PC-9 (cell line): ENCODE data around the gene PCED1B. TPM values are rescaled to one million over a fixed set of nuclear protein-coding genes. Genes with fewer than 3 reads are reported as not detected.

Experiments used
- BruUV-seq: library from RNA; stranded (reverse); fragments of 400-500 nt; replicated peaks from 2 replicates; lab custom pipeline; 2021; lab: Mats Ljungman, UMichigan
- CTCF ChIA-PET: fragments of 300-600 bp; sonication (Branson Sonifier 250); formaldehyde crosslinking; loops from one replicate; lab custom pipeline; 2022; ENCODE audit warnings: antibody characterized with exemption; lab: Charles Lee
- POLR2A ChIA-PET: fragments of 300-600 bp; sonication (Branson Sonifier 250); formaldehyde crosslinking; loops from one replicate; lab custom pipeline; 2022; ENCODE audit warnings: antibody characterized with exemption; ENCODE audit not compliant: unreplicated experiment; lab: Charles Lee
- DNase-seq, 2 experiments: peaks; one replicate each; pipeline versions ENCODE4 v3.0.0 to v3.0.0-alpha.2; 2015 to 2022; ENCODE audit warnings: mixed read lengths in 1 of 2
- H2AFZ ChIP-seq: fragments of 200-600 bp; sonication (generic); 2 replicates; pipeline ENCODE4 v1.8.1; 2017; ENCODE audit warnings: antibody characterized with exemption
- H3F3A ChIP-seq: fragments of 200-600 bp; sonication (generic); 2 replicates; pipeline ENCODE4 v1.8.1; 2017; ENCODE audit warnings: antibody characterized with exemption, mild to moderate bottlenecking, low read depth; ENCODE audit not compliant: insufficient read depth
- H3K27ac ChIP-seq: fragments of 200-600 bp; sonication (generic); 2 replicates; pipeline ENCODE4 v1.6.1; 2016; ENCODE audit warnings: mixed run types
- H3K27me3 ChIP-seq: fragments of 200-600 bp; sonication (generic); 2 replicates; pipeline ENCODE4 v1.6.1; 2016; ENCODE audit warnings: low read depth, mixed run types; ENCODE audit not compliant: insufficient read depth
- H3K36me3 ChIP-seq: fragments of 200-600 bp; sonication (generic); 2 replicates; pipeline ENCODE4 v1.6.1; 2016; ENCODE audit warnings: low read depth, mixed run types
- H3K4me1 ChIP-seq: fragments of 200-600 bp; sonication (generic); replicated peaks from 2 replicates; pipeline ENCODE4 v1.6.1; 2016; ENCODE audit warnings: mixed run types; ENCODE audit not compliant: insufficient read depth
- H3K4me2 ChIP-seq: fragments of 200-600 bp; sonication (generic); 2 replicates; pipeline ENCODE4 v1.6.1; 2017; ENCODE audit warnings: mixed run types
- H3K4me3 ChIP-seq: fragments of 200-600 bp; sonication (generic); 2 replicates; pipeline ENCODE4 v1.6.1; 2016; ENCODE audit warnings: mixed run types
- H3K79me2 ChIP-seq: fragments of 200-600 bp; sonication (generic); 2 replicates; pipeline ENCODE4 v1.6.1; 2017; ENCODE audit warnings: low read depth, mixed run types
- H3K9me2 ChIP-seq: fragments of 200-600 bp; sonication (generic); 2 replicates; pipeline ENCODE4 v1.8.1; 2017; ENCODE audit warnings: mild to moderate bottlenecking; ENCODE audit not compliant: insufficient read depth
- H3K9me3 ChIP-seq: fragments of 200-600 bp; sonication (generic); 2 replicates; pipeline ENCODE4 v1.8.1; 2016; ENCODE audit warnings: low read depth; ENCODE audit not compliant: insufficient read depth
- H4K20me1 ChIP-seq: fragments of 200-600 bp; sonication (generic); 2 replicates; pipeline ENCODE4 v1.8.1; 2017; ENCODE audit not compliant: insufficient read depth
- CTCF ChIP-seq: fragments of 200-600 bp; sonication (generic); conservative IDR thresholded peaks from 2 replicates; pipeline ENCODE4 v1.6.1; 2017; ENCODE audit warnings: mixed run types, antibody characterized with exemption, mild to moderate bottlenecking, moderate library complexity
- EZH2 ChIP-seq: fragments of 200-600 bp; sonication (generic); IDR thresholded peaks from 2 replicates; pipeline ENCODE4 v1.8.0; 2017; ENCODE audit warnings: antibody characterized with exemption, low read depth
- intact Hi-C: fragments of 100-400 bp; cut with micrococcal nuclease; formaldehyde crosslinking; loops from one replicate; pipeline ENCODE4 v1.10.0; 2022; ENCODE audit not compliant: unreplicated experiment
- total RNA-seq: library from RNA; stranded (reverse); gene quantifications from 2 replicates; pipeline ENCODE4 v1.2.3, GENCODE V29; 2021

The PCED1B gene
- total RNA-seq, 1 experiment from 2014 or later, result 11.2 TPM

GRCh38 chr12:47189728-47190127 lies 110.3 kb downstream of the PCED1B start:
- ChIA-PET POLR2A (no interaction called here), CTCF (no interaction called here)
- Histone ChIP-seq H3K4me3 (no peak overlapping the region), H3K9me3 (no peaks in the 10 kb centered on the region), H4K20me1 (no peaks in the 10 kb centered on the region), H3F3A (peaks cover 10% of the 10 kb centered on the region; the same call in 1 of the 2 replicates), H2AFZ (no peak overlapping the region), H3K79me2 (no peaks in the 10 kb centered on the region), H3K27me3 (no peaks in the 10 kb centered on the region), H3K4me2 (no peak overlapping the region), H3K4me1 (peaks cover 45% of the 10 kb centered on the region), H3K36me3 (no peaks in the 10 kb centered on the region), H3K9me2 (no peaks in the 10 kb centered on the region), H3K27ac (no peak overlapping the region)
- DNase-seq, result no peak
- intact Hi-C loops, result loop anchor here (5.0 to 10.0 kb wide), 2 partner anchors 33 to 155 kb away; no protein-coding TSS in a partner anchor
- no TSS peak for BruUV-seq
- no peak for TF ChIP-seq CTCF
- no peak for TF ChIP-seq EZH2

- TF ChIP-seq EZH2 (no peak), CTCF (no peak)
- Histone ChIP-seq H3K4me2 (no peak overlapping the region), H3K27ac (no peak overlapping the region), H3F3A (peaks cover 6% of the 10 kb centered on the region; the same call in 1 of the 2 replicates), H3K27me3 (no peaks in the 10 kb centered on the region), H3K9me2 (no peaks in the 10 kb centered on the region), H3K79me2 (no peaks in the 10 kb centered on the region), H3K4me1 (peaks cover 39% of the 10 kb centered on the region), H3K4me3 (no peak overlapping the region), H2AFZ (no peak overlapping the region), H3K9me3 (no peaks in the 10 kb centered on the region), H3K36me3 (no peaks in the 10 kb centered on the region), H4K20me1 (no peaks in the 10 kb centered on the region)
- CTCF ChIA-PET, result no interaction called here
- intact Hi-C loops, result no loop called here
- peak in 1 of 2 experiments; percentile 44 for DNase-seq
- TSS peak; percentile 36 for BruUV-seq
- POLR2A ChIA-PET, result interaction anchor here (0.7 kb wide), 1 partner anchor 200 kb away, joined by 3 read pairs; no protein-coding TSS in a partner anchor
These were observed 110.9 kb downstream of the PCED1B start for GRCh38 chr12:47190271-47190750.

- no peaks in the 10 kb centered on the region for H3K79me2 ChIP-seq
- H3K9me2 ChIP-seq, result no peaks in the 10 kb centered on the region
- no peak overlapping the region for H3K27ac ChIP-seq
- H3K4me1 ChIP-seq, result peaks cover 33% of the 10 kb centered on the region
- CTCF ChIA-PET, result no interaction called here
- H3K27me3 ChIP-seq, result no peaks in the 10 kb centered on the region
- intact Hi-C loops, result no loop called here
- BruUV-seq, result no TSS peak
- no peak overlapping the region for H3K4me2 ChIP-seq
- H4K20me1 ChIP-seq, result no peaks in the 10 kb centered on the region
- POLR2A ChIA-PET, result no interaction called here
- no peaks in the 10 kb centered on the region for H3F3A ChIP-seq
- no peak overlapping the region for H3K4me3 ChIP-seq
- no peak for TF ChIP-seq CTCF
- TF ChIP-seq EZH2, result no peak
- H2AFZ ChIP-seq, result no peak overlapping the region
- no peaks in the 10 kb centered on the region for H3K9me3 ChIP-seq
- H3K36me3 ChIP-seq, result no peaks in the 10 kb centered on the region
- DNase-seq, result no peak
These were observed 111.5 kb downstream of the PCED1B start for GRCh38 chr12:47190905-47191304.
